Lower lobe of right lung (tissue), 2 donors: ENCODE measurements around the gene PRTFDC1. TPM values are rescaled to one million over a fixed set of nuclear protein-coding genes. Genes with fewer than 3 reads are reported as not detected.

Source experiments
- ATAC-seq, 2 donors: fragments of 200-7000 bp; cut with Tn5 transposase; one replicate each; pipeline ENCODE4 v1.9.1; 2020 to 2022; ENCODE audit warnings: mild to moderate bottlenecking in 2 of 2, moderate library complexity in 2 of 2
- DNase-seq: peaks from one replicate; pipeline ENCODE4 v3.0.0-alpha.2; 2020
- H3K27ac ChIP-seq: fragments of 200-600 bp; one replicate; pipeline ENCODE4 v1.8.0; 2022
- H3K27me3 ChIP-seq: fragments of 200-600 bp; one replicate; pipeline ENCODE4 v1.8.0; 2022; ENCODE audit warnings: low read depth
- H3K36me3 ChIP-seq: fragments of 200-600 bp; one replicate; pipeline ENCODE4 v1.8.0; 2022; ENCODE audit warnings: mild to moderate bottlenecking
- H3K4me1 ChIP-seq: fragments of 200-600 bp; one replicate; pipeline ENCODE4 v1.8.0; 2022
- H3K4me3 ChIP-seq: fragments of 200-600 bp; one replicate; pipeline ENCODE4 v1.8.0; 2022; ENCODE audit warnings: mild to moderate bottlenecking
- H3K9me3 ChIP-seq: fragments of 200-600 bp; one replicate; pipeline ENCODE4 v1.8.0; 2022
- CTCF ChIP-seq: fragments of 200-600 bp; IDR thresholded peaks from one replicate; pipeline ENCODE4 v1.8.0; 2022; ENCODE audit warnings: antibody characterized with exemption, mild to moderate bottlenecking
- intact Hi-C: fragments of 100-400 bp; cut with DNase I; formaldehyde crosslinking; loops from one replicate; pipeline ENCODE4 v1.11.0; 2022
- total RNA-seq: library from RNA; stranded (reverse); fragmentation: NEBNext Ultra II Directional; extraction: Animal tissue kit (Norgen Biotek cat#: 25700); gene quantifications from one replicate; pipeline ENCODE4 v1.2.1, GENCODE V29; 2021
- donor health status: DM: no; HTN: yes; CAD: no; lungs with severe emphysema.

The PRTFDC1 gene
- total RNA-seq, 1 donor from 2014 or later, result 3.8 TPM

GRCh38 chr10:24938525-24938924 lies 13.9 kb downstream of the PRTFDC1 start:
- H3K27ac ChIP-seq, result no peak overlapping the region
- DNase-seq (no peak), ATAC-seq (no peak)
- no peaks in the 10 kb centered on the region for H3K36me3 ChIP-seq
- no peak overlapping the region for H3K4me3 ChIP-seq
- no peaks in the 10 kb centered on the region for H3K27me3 ChIP-seq
- no peaks in the 10 kb centered on the region for H3K9me3 ChIP-seq
- no peak for TF ChIP-seq CTCF
- intact Hi-C loops, result no loop called here
- no peaks in the 10 kb centered on the region for H3K4me1 ChIP-seq

- Histone ChIP-seq H3K4me3 (no peak overlapping the region), H3K4me1 (no peaks in the 10 kb centered on the region), H3K36me3 (no peaks in the 10 kb centered on the region), H3K27me3 (no peaks in the 10 kb centered on the region), H3K9me3 (no peaks in the 10 kb centered on the region), H3K27ac (no peak overlapping the region)
- ATAC-seq (no peak), DNase-seq (no peak)
- intact Hi-C loops, result no loop called here
- no peak for TF ChIP-seq CTCF
Observed at GRCh38 chr10:24938076-24938475, 14.3 kb downstream of the PRTFDC1 start.

- Histone ChIP-seq H3K36me3 (no peaks in the 10 kb centered on the region), H3K9me3 (no peaks in the 10 kb centered on the region), H3K4me3 (no peak overlapping the region), H3K4me1 (no peaks in the 10 kb centered on the region), H3K27me3 (no peaks in the 10 kb centered on the region), H3K27ac (no peak overlapping the region)
- ATAC-seq (no peak), DNase-seq (no peak)
- no peak for TF ChIP-seq CTCF
- intact Hi-C loops, result no loop called here
Observed at GRCh38 chr10:24935504-24936292, 16.7 kb downstream of the PRTFDC1 start.

GRCh38 chr10:24931236-24931635 lies 21.2 kb downstream of the PRTFDC1 start:
- no peaks in the 10 kb centered on the region for H3K36me3 ChIP-seq
- H3K27me3 ChIP-seq, result no peaks in the 10 kb centered on the region
- no peak for ATAC-seq
- H3K27ac ChIP-seq, result no peak overlapping the region
- no peaks in the 10 kb centered on the region for H3K9me3 ChIP-seq
- H3K4me1 ChIP-seq, result no peaks in the 10 kb centered on the region
- intact Hi-C loops, result no loop called here
- DNase-seq, result no peak
- no peak for TF ChIP-seq CTCF
- H3K4me3 ChIP-seq, result no peak overlapping the region

- no peaks in the 10 kb centered on the region for H3K4me1 ChIP-seq
- DNase-seq (no peak), ATAC-seq (no peak)
- H3K36me3 ChIP-seq, result no peaks in the 10 kb centered on the region
- no peak overlapping the region for H3K4me3 ChIP-seq
- H3K27ac ChIP-seq, result no peak overlapping the region
- H3K27me3 ChIP-seq, result no peaks in the 10 kb centered on the region
- intact Hi-C loops, result no loop called here
- TF ChIP-seq CTCF, result no peak
- H3K9me3 ChIP-seq, result no peaks in the 10 kb centered on the region
Observed at GRCh38 chr10:24930427-24930826, 22.0 kb downstream of the PRTFDC1 start.
